Neuronal stem cell (in vitro differentiated cells): ENCODE results near the gene SYCP2L.

ENCODE experiments used
- DNase-seq: peaks from one replicate; pipeline ENCODE4 v3.0.0-alpha.2; 2013; ENCODE audit warnings: low spot score
- H2AFZ ChIP-seq: one replicate; pipeline ENCODE4 v1.6.1; 2013; ENCODE audit warnings: mild to moderate bottlenecking, low read length, inconsistent platforms
- H2AK5ac ChIP-seq: 2 replicates; pipeline ENCODE4 v1.6.1; 2013; ENCODE audit warnings: low read depth, mild to moderate bottlenecking, inconsistent platforms, low read length, moderate library complexity, mixed read lengths
- H2BK120ac ChIP-seq: 2 replicates; pipeline ENCODE4 v1.6.1; 2013; ENCODE audit warnings: low read depth, mild to moderate bottlenecking, inconsistent platforms, low read length, moderate library complexity, mixed read lengths
- H2BK12ac ChIP-seq: one replicate; pipeline ENCODE4 v1.6.1; 2013; ENCODE audit warnings: low read length, inconsistent platforms
- H2BK15ac ChIP-seq: 2 replicates; pipeline ENCODE4 v1.6.1; 2013; ENCODE audit warnings: mild to moderate bottlenecking, low read length, inconsistent platforms, mixed read lengths
- H2BK5ac ChIP-seq: one replicate; pipeline ENCODE4 v1.6.1; 2013; ENCODE audit warnings: inconsistent platforms, mild to moderate bottlenecking, low read length, moderate library complexity
- H3K14ac ChIP-seq: one replicate; pipeline ENCODE4 v1.6.1; 2013; ENCODE audit warnings: low read length, inconsistent platforms
- H3K18ac ChIP-seq: 2 replicates; pipeline ENCODE4 v1.6.1; 2013; ENCODE audit warnings: low read length, inconsistent platforms
- H3K23ac ChIP-seq: 2 replicates; pipeline ENCODE4 v1.6.1; 2013; ENCODE audit warnings: low read depth, mild to moderate bottlenecking, mixed read lengths, low read length, inconsistent platforms; ENCODE audit not compliant: poor library complexity
- H3K27ac ChIP-seq: replicated peaks from 3 replicates; pipeline ENCODE4 v1.5.1; 2013; ENCODE audit warnings: low read length, inconsistent platforms
- H3K27me3 ChIP-seq, 3 experiments: 2 replicates each; pipeline ENCODE4 v1.6.1; 2013; ENCODE audit warnings: low read length in 3 of 3, mild to moderate bottlenecking in 2 of 3, inconsistent platforms in 1 of 3, low read depth in 1 of 3, mixed read lengths in 1 of 3, moderate library complexity in 1 of 3; ENCODE audit not compliant: control insufficient read depth in 3 of 3, insufficient read depth in 3 of 3
- H3K36me3 ChIP-seq, 2 donors: replicated peaks in 1 of 2; 2 replicates each; pipeline ENCODE4 v1.6.1; 2013; ENCODE audit warnings: low read length in 2 of 2; ENCODE audit not compliant: control insufficient read depth in 2 of 2, insufficient read depth in 2 of 2
- H3K4ac ChIP-seq: 2 replicates; pipeline ENCODE4 v1.6.1; 2013; ENCODE audit warnings: inconsistent platforms, mild to moderate bottlenecking, low read length, moderate library complexity
- H3K4me1 ChIP-seq, 2 donors: 1 replicate in 1 of 2; 2 replicates in 1 of 2; pipeline ENCODE4 v1.6.1; 2013; ENCODE audit warnings: low read length in 2 of 2, low read depth in 1 of 2; ENCODE audit not compliant: control insufficient read depth in 2 of 2, insufficient read depth in 1 of 2
- H3K4me2 ChIP-seq: one replicate; pipeline ENCODE4 v1.6.1; 2013; ENCODE audit warnings: mild to moderate bottlenecking, low read length, inconsistent platforms; ENCODE audit not compliant: insufficient read depth, poor library complexity, severe bottlenecking
- H3K4me3 ChIP-seq, 2 donors: 2 replicates each; pipeline ENCODE4 v1.5.1; 2013; ENCODE audit warnings: low read length in 2 of 2, mild to moderate bottlenecking in 2 of 2, inconsistent platforms in 1 of 2, moderate library complexity in 1 of 2
- H3K79me1 ChIP-seq: one replicate; pipeline ENCODE4 v1.6.1; 2013; ENCODE audit warnings: low read depth, mild to moderate bottlenecking, inconsistent platforms, low read length, moderate library complexity
- H3K9ac ChIP-seq: one replicate; pipeline ENCODE4 v1.6.1; 2013; ENCODE audit warnings: mild to moderate bottlenecking, low read depth, low read length, inconsistent platforms; ENCODE audit not compliant: poor library complexity
- H3K9me3 ChIP-seq, 2 donors: replicated peaks in 1 of 2; 2 replicates each; pipeline versions ENCODE3 to v1.6.1; 2013; ENCODE audit warnings: low read length in 2 of 2, mild to moderate bottlenecking in 2 of 2, inconsistent platforms in 1 of 2, low read depth in 1 of 2, mixed read lengths in 1 of 2, moderate library complexity in 1 of 2; ENCODE audit not compliant: control insufficient read depth in 2 of 2, insufficient read depth in 1 of 2
- H4K8ac ChIP-seq: one replicate; pipeline ENCODE4 v1.6.1; 2013; ENCODE audit warnings: low read depth, mild to moderate bottlenecking, inconsistent platforms, low read length, moderate library complexity
- H4K91ac ChIP-seq: one replicate; pipeline ENCODE4 v1.6.1; 2013; ENCODE audit warnings: low read length, low read depth, mild to moderate bottlenecking, inconsistent platforms; ENCODE audit not compliant: poor library complexity
- WGBS, 2 donors: extraction: QIAGEN DNeasy Blood & Tissue Kit; methylation state at CpG; one replicate each; pipeline ENCODE4 v1.1.7; 2013; ENCODE audit warnings: missing lambda C conversion rate in 2 of 2, mixed read lengths in 1 of 2; ENCODE audit not compliant: insufficient read length in 2 of 2, insufficient replicate concordance in 1 of 2; ENCODE audit errors: extremely low coverage in 2 of 2; 5-methylcytosine and 5-hydroxymethylcytosine counted together

The SYCP2L gene

GRCh38 chr6:11012295-11012754 lies 125.5 kb downstream of the SYCP2L start:
- H2AK5ac ChIP-seq, result no peak overlapping the region
- no peak overlapping the region for H3K4ac ChIP-seq
- no peak overlapping the region for H2AFZ ChIP-seq
- no peak for DNase-seq
- H2BK12ac ChIP-seq, result no peak overlapping the region
- WGBS, 2 donors, result no CpG with 5 or more reads among the region's 5 CpGs
- H2BK5ac ChIP-seq, result no peak overlapping the region
- no peak overlapping the region for H3K4me2 ChIP-seq
- H3K27me3 ChIP-seq, result no peaks in the 10 kb centered on the region
- no peak overlapping the region for H4K8ac ChIP-seq
- H3K4me1 ChIP-seq, result peaks cover 0 to 7% of the 10 kb centered on the region in 2 donors
- H3K4me3 ChIP-seq, result no peak overlapping the region
- no peak overlapping the region for H3K18ac ChIP-seq
- peaks cover 0 to 24% of the 10 kb centered on the region in 2 donors for H3K36me3 ChIP-seq
- no peak overlapping the region for H3K9ac ChIP-seq
- H3K27ac ChIP-seq, result no peak overlapping the region
- H2BK120ac ChIP-seq, result no peak overlapping the region
- no peaks in the 10 kb centered on the region for H3K79me1 ChIP-seq
- no peaks in the 10 kb centered on the region for H3K9me3 ChIP-seq
- no peak overlapping the region for H2BK15ac ChIP-seq
- H3K23ac ChIP-seq, result no peak overlapping the region
- no peak overlapping the region for H3K14ac ChIP-seq
- no peak overlapping the region for H4K91ac ChIP-seq

GRCh38 chr6:11012976-11013720 lies 126.3 kb downstream of the SYCP2L start:
- H3K4me3 ChIP-seq, result no peak overlapping the region
- H2BK5ac ChIP-seq, result no peak overlapping the region
- H3K36me3 ChIP-seq, result peaks cover 0 to 16% of the 10 kb centered on the region in 2 donors
- WGBS, 2 donors, result no CpG with 5 or more reads among the region's 5 CpGs
- no peaks in the 10 kb centered on the region for H3K9me3 ChIP-seq
- H2AFZ ChIP-seq, result no peak overlapping the region
- H2BK15ac ChIP-seq, result no peak overlapping the region
- no peak for DNase-seq
- H3K4me2 ChIP-seq, result no peak overlapping the region
- H4K91ac ChIP-seq, result no peak overlapping the region
- H3K27me3 ChIP-seq, result no peaks in the 10 kb centered on the region
- no peak overlapping the region for H2AK5ac ChIP-seq
- H3K9ac ChIP-seq, result no peak overlapping the region
- H3K18ac ChIP-seq, result no peak overlapping the region
- H2BK12ac ChIP-seq, result no peak overlapping the region
- H3K4ac ChIP-seq, result no peak overlapping the region
- H3K23ac ChIP-seq, result no peak overlapping the region
- no peak overlapping the region for H3K14ac ChIP-seq
- no peak overlapping the region for H3K27ac ChIP-seq
- no peak overlapping the region for H2BK120ac ChIP-seq
- H4K8ac ChIP-seq, result no peak overlapping the region
- H3K4me1 ChIP-seq, result peaks cover 0 to 7% of the 10 kb centered on the region in 2 donors
- no peaks in the 10 kb centered on the region for H3K79me1 ChIP-seq

- H3K4ac ChIP-seq, result no peak overlapping the region
- H3K23ac ChIP-seq, result no peak overlapping the region
- DNase-seq, result no peak
- no peaks in the 10 kb centered on the region for H3K27me3 ChIP-seq
- no peak overlapping the region for H2AK5ac ChIP-seq
- no peak overlapping the region for H3K14ac ChIP-seq
- H3K9ac ChIP-seq, result no peak overlapping the region
- H3K36me3 ChIP-seq, result peaks cover 0 to 14% of the 10 kb centered on the region in 2 donors
- WGBS, 2 donors, result no CpG with 5 or more reads among the region's 3 CpGs
- no peak overlapping the region for H2BK15ac ChIP-seq
- no peaks in the 10 kb centered on the region for H3K9me3 ChIP-seq
- no peak overlapping the region for H4K8ac ChIP-seq
- H3K18ac ChIP-seq, result no peak overlapping the region
- no peak overlapping the region for H2BK5ac ChIP-seq
- H2BK12ac ChIP-seq, result no peak overlapping the region
- H2BK120ac ChIP-seq, result no peak overlapping the region
- H3K4me1 ChIP-seq, result peaks cover 0 to 7% of the 10 kb centered on the region in 2 donors
- H4K91ac ChIP-seq, result no peak overlapping the region
- H3K27ac ChIP-seq, result no peak overlapping the region
- no peaks in the 10 kb centered on the region for H3K79me1 ChIP-seq
- no peak overlapping the region for H3K4me2 ChIP-seq
- H3K4me3 ChIP-seq, result no peak overlapping the region
- H2AFZ ChIP-seq, result no peak overlapping the region
These were observed 126.8 kb downstream of the SYCP2L start for GRCh38 chr6:11013721-11014070.

- Histone ChIP-seq H3K4me3 (peak overlapping the region in 1 of 2 donors; percentile 57), H3K9ac (no peak overlapping the region), H4K91ac (no peak overlapping the region), H2BK120ac (no peak overlapping the region), H3K4me1 (peaks cover 0 to 4% of the 10 kb centered on the region in 2 donors), H3K4ac (no peak overlapping the region), H2AFZ (no peak overlapping the region), H3K4me2 (no peak overlapping the region), H3K18ac (no peak overlapping the region), H3K23ac (no peak overlapping the region), H3K36me3 (peaks cover 0 to 5% of the 10 kb centered on the region in 2 donors), H2AK5ac (no peak overlapping the region), H2BK5ac (no peak overlapping the region), H3K79me1 (no peaks in the 10 kb centered on the region), H2BK15ac (no peak overlapping the region), H3K27ac (no peak overlapping the region), H4K8ac (no peak overlapping the region), H3K9me3 (no peaks in the 10 kb centered on the region), H3K27me3 (no peaks in the 10 kb centered on the region), H2BK12ac (no peak overlapping the region), H3K14ac (no peak overlapping the region)
- DNase-seq, result no peak
These were observed 128.2 kb downstream of the SYCP2L start for GRCh38 chr6:11015102-11015501.
